Chondrocyte (in vitro differentiated cells): Measurements from ENCODE around the gene LILRA2. TPM values are rescaled to one million over a fixed set of nuclear protein-coding genes. Genes with fewer than 3 reads are reported as not detected.
"Not testable (repeated sequence)": the region's sequence is repeated elsewhere in the genome, so short reads cannot be mapped to it uniquely, and the experiment has no call there.

Experiments
- DNase-seq: peaks from one replicate; pipeline ENCODE4 v3.0.0; 2021; ENCODE audit warnings: mixed read lengths, low spot score
- H3K27ac Mint-ChIP-seq: one replicate; pipeline ENCODE4 v1.8.0; 2021; ENCODE audit warnings: mild to moderate bottlenecking, moderate library complexity, mixed read lengths; ENCODE audit not compliant: unreplicated experiment
- H3K27me3 Mint-ChIP-seq: 2 replicates; pipeline ENCODE4 v1.8.0; 2021; ENCODE audit warnings: low read depth, mixed read lengths
- H3K36me3 Mint-ChIP-seq: 2 replicates; pipeline ENCODE4 v1.8.0; 2021; ENCODE audit warnings: low read depth, mixed read lengths
- H3K4me1 Mint-ChIP-seq: 2 replicates; pipeline ENCODE4 v1.8.0; 2021; ENCODE audit warnings: low read depth, mild to moderate bottlenecking, mixed read lengths
- H3K4me3 Mint-ChIP-seq: one replicate; pipeline ENCODE4 v1.8.0; 2021; ENCODE audit warnings: mild to moderate bottlenecking, moderate library complexity, mixed read lengths; ENCODE audit not compliant: unreplicated experiment
- H3K9me3 Mint-ChIP-seq: 2 replicates; pipeline ENCODE4 v1.8.0; 2021; ENCODE audit warnings: low read depth, mixed read lengths
- total RNA-seq: library from RNA; stranded (reverse); gene quantifications from 3 replicates; pipeline ENCODE4 v1.2.1, GENCODE V29; 2021
- TF ChIP-seq, protein P1 (sequence below): fragments of 200-600 bp; sonication (generic); IDR thresholded peaks from 2 replicates; pipeline ENCODE4 v1.5.0; 2021; ENCODE audit warnings: antibody characterized with exemption, mild to moderate bottlenecking, moderate library complexity

Gene LILRA2
- total RNA-seq, 1 donor from 2014 or later, result not detected

DNA sequence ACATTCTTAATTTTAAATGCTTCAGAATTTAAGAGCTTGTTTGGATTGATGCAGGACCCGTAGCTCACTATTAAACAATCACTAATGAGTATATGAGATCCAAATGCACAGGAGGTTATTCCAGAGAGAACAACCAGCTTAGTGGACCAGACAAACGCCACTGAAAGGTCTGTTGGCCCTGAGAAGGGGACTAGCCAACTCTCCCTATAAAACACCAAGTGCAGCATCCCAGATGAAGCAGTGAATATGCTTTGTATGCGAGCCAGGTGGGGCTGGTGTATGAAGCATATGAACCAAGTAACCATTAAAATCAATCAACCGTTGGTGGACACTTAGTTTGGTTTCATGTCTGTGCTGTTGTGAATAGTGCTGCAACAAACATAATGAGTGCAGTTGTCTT lies 46.9 kb downstream of the LILRA2 start:
- H3K4me3 Mint-ChIP-seq, result no peak overlapping the region
- H3K36me3 Mint-ChIP-seq, result no peaks in the 10 kb centered on the region
- H3K27ac Mint-ChIP-seq, result no peak overlapping the region
- H3K9me3 Mint-ChIP-seq, result peaks cover 40% of the 10 kb centered on the region
- no peak for DNase-seq
- no peaks in the 10 kb centered on the region for H3K4me1 Mint-ChIP-seq
- H3K27me3 Mint-ChIP-seq, result no peaks in the 10 kb centered on the region
- TF ChIP-seq, protein P1, sequence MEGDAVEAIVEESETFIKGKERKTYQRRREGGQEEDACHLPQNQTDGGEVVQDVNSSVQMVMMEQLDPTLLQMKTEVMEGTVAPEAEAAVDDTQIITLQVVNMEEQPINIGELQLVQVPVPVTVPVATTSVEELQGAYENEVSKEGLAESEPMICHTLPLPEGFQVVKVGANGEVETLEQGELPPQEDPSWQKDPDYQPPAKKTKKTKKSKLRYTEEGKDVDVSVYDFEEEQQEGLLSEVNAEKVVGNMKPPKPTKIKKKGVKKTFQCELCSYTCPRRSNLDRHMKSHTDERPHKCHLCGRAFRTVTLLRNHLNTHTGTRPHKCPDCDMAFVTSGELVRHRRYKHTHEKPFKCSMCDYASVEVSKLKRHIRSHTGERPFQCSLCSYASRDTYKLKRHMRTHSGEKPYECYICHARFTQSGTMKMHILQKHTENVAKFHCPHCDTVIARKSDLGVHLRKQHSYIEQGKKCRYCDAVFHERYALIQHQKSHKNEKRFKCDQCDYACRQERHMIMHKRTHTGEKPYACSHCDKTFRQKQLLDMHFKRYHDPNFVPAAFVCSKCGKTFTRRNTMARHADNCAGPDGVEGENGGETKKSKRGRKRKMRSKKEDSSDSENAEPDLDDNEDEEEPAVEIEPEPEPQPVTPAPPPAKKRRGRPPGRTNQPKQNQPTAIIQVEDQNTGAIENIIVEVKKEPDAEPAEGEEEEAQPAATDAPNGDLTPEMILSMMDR, result no peak

DNA sequence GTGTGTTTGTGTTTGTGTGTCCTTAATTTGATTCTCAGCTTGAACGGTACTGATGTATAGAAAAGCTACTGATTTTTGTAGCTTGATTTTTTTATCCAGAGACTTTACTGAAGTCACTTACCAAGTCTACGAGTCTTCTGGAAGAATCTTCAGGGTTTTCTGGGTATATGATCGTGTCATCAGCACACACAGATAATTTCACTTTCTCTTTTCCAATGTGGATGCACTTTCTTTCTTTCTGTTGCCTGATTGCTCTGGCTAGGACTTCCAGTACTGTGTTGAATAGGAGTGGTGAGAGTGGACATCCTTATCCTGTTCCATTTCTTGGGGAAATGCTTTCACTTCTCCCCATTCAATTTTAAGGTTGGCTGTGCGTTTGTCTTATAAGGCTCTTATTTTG lies 48.8 kb downstream of the LILRA2 start:
- peaks cover 38% of the 10 kb centered on the region for H3K9me3 Mint-ChIP-seq
- H3K27ac Mint-ChIP-seq, result no peak overlapping the region
- no peaks in the 10 kb centered on the region for H3K27me3 Mint-ChIP-seq
- TF ChIP-seq, protein P1, result no peak
- H3K36me3 Mint-ChIP-seq, result peaks cover 2% of the 10 kb centered on the region
- H3K4me3 Mint-ChIP-seq, result no peak overlapping the region
- no peak for DNase-seq
- no peaks in the 10 kb centered on the region for H3K4me1 Mint-ChIP-seq

DNA sequence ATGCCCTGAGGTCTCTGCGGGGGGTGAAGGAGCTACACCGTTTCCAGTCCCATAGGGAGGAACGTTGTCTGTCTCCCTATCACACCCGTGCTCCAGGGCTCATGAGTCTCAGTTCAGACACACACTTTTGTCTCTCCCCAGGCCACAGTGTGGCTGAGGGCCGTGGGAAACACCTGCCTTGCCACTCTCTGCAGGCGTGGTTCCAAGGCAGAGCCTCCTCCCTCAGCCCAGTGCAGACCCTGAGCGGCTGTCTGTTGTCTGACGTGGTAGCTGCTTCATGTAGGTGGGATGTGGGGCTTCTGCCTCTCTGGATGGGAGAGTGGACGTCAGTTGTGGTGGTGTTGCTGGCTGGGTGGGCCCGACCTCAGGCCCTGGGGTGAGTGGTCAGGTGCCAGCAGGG lies 50.6 kb downstream of the LILRA2 start:
- not testable (repeated sequence) for H3K27ac Mint-ChIP-seq, H3K4me3 Mint-ChIP-seq, H3K36me3 Mint-ChIP-seq, H3K4me1 Mint-ChIP-seq, H3K27me3 Mint-ChIP-seq, DNase-seq
- H3K9me3 Mint-ChIP-seq, result peaks cover 47% of the 10 kb centered on the region

DNA sequence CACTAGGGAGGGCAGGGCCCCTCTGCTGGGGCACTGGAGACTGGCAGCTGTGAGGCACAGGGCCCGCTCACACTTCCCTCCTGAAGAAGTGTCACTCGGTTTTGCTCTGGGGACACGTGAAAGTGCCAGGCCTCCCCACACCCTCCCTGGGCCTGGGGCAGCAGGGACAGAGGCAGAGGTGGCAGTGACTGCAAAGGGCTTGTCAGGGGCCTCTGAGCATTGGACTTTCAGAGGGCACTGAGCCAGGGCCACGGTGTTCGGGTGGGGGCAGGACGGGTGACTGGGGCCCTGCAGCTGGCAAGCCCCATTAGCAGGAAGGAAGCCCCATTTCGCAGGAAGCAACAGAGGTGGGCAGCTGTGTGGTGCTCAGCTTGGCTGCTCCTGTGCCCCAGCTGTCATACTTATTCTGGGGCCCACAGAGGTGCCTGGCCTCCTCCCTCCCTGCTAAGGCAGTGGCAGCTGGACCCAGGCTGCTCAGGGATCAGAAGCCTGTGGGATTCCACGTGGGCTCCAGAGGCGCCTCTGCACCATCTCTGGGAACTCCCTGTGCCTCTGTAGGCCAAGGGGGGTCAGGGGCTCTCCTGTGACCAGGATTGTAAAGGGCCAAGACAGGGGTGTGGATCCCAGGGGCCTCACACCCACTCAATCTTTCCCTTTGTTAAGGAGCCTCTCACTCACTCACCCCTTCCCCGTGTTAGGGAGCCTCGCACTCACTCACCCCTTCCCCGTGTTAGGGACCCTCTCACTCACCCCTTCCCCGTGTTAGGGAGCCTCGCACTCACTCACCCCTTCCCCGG lies 51.5 kb downstream of the LILRA2 start:
- not testable (repeated sequence) for H3K36me3 Mint-ChIP-seq, DNase-seq, H3K27ac Mint-ChIP-seq, H3K4me1 Mint-ChIP-seq, H3K27me3 Mint-ChIP-seq, H3K4me3 Mint-ChIP-seq
- peaks cover 44% of the 10 kb centered on the region for H3K9me3 Mint-ChIP-seq

DNA sequence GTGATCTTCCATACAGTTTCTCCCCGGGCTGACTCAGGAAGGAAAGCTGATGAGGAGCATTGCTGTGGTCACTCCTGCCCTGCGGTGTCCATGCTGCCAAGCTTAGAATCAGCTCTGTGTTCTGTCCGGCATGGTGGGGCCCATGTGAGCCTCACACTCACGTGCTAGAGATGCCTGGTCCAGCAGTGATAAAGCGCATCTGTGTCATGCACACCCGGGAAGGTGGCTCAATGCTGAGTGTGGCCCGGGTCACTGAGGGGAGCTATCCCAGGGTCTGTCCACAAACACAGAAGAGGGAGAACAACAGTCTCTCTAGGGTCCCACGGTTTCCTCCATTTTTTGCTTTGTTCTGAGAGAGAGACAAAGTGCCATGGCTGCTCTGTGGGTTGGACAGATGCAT lies 53.2 kb downstream of the LILRA2 start:
- TF ChIP-seq, protein P1, result no peak
- Mint-ChIP-seq H3K27ac (no peak overlapping the region), H3K36me3 (peaks cover 2% of the 10 kb centered on the region), H3K4me3 (no peak overlapping the region), H3K4me1 (no peaks in the 10 kb centered on the region), H3K27me3 (no peaks in the 10 kb centered on the region), H3K9me3 (peaks cover 43% of the 10 kb centered on the region)
- DNase-seq, result no peak

DNA sequence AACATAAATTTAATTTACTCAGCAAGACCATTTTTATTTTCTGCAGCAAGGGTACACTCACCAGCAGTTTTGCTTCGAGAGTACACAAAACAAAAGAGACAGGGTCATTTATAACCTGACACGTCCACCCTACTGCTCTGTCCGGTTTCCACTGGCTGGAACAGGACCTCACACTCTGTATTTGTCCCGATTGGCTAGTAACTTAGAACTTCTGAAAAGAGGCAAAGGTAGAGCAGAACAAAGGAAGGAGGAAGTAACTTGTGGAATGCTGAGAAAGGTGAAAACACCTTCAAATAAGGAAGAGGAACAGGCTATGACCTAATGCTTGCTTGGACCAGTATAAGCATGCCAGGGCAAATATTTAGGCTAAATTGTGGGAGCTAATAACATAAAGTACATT lies 54.3 kb downstream of the LILRA2 start:
- H3K9me3 Mint-ChIP-seq, result peaks cover 38% of the 10 kb centered on the region
- H3K4me1 Mint-ChIP-seq, H3K36me3 Mint-ChIP-seq, H3K4me3 Mint-ChIP-seq, DNase-seq, H3K27ac Mint-ChIP-seq, H3K27me3 Mint-ChIP-seq: not testable (repeated sequence)

DNA sequence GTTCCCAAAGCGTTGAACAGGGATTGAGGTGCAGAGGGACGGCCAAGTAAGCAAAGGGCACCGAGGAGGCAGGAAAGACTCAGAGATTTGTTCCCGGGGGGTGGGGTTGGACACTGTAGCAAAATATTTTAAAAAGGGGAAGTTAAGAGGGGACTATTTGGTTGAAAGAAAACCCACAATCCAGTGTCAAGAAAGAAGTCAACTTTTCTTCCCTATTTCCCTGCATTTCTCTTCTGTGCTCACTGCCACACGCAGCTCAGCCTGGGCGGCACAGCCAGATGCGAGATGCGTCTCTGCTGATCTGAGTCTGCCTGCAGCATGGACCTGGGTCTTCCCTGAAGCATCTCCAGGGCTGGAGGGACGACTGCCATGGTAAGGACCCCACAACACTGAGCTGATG lies 56.7 kb downstream of the LILRA2 start, which contains the start of gene LILRB1:
Gene LILRB1 (plus strand): TSS at position 223 of the 400 bp plus-strand sequence. CDS start 590 bp downstream, outside the sequence.
- H3K27ac Mint-ChIP-seq, result not testable (repeated sequence)
- peaks cover 36% of the 10 kb centered on the region for H3K9me3 Mint-ChIP-seq

More for the DNA sequence above, 56.7 kb downstream of the LILRA2 start, which contains the start of gene LILRB1:
- not testable (repeated sequence) for H3K4me3 Mint-ChIP-seq, H3K4me1 Mint-ChIP-seq, DNase-seq, H3K27me3 Mint-ChIP-seq, H3K36me3 Mint-ChIP-seq
